ENCODE measurements around the gene TET2.

TET2 gene

DNA sequence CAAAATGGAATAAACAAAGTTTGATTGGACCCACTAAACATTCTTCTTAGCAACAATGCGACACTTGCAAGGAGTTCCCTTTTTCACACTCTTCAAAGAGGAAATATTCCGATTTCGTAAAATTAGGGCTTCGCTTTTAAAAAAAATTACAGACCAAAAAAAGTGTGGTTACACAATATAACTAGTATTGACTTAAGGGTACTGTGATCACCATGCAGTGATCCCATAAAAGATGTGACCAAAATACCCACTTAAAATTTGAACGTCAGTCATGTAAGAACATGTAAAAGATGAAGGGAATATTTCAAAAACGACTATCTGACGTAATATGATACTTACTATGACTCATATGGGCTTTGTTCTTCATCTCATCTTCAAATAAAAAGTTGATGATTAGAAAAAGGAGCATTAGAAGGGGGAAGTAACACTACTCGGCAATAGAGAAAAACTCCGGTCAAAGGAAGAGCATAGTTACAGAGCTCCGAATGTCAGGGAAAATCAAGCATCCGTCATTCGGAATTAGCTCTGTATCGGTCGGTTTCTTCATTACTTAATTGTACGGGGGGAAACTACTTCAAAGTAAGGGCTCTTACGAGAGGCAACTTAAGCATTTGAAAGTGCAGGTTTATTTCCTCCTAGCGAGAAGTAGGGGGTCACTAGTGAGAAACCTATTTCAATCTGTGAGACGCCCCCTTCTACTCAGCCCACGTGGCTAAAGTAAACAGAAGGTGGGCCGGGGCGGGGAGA, 1.3 kb upstream of the TET2 start:
- TF ChIP-seq, protein P1, sequence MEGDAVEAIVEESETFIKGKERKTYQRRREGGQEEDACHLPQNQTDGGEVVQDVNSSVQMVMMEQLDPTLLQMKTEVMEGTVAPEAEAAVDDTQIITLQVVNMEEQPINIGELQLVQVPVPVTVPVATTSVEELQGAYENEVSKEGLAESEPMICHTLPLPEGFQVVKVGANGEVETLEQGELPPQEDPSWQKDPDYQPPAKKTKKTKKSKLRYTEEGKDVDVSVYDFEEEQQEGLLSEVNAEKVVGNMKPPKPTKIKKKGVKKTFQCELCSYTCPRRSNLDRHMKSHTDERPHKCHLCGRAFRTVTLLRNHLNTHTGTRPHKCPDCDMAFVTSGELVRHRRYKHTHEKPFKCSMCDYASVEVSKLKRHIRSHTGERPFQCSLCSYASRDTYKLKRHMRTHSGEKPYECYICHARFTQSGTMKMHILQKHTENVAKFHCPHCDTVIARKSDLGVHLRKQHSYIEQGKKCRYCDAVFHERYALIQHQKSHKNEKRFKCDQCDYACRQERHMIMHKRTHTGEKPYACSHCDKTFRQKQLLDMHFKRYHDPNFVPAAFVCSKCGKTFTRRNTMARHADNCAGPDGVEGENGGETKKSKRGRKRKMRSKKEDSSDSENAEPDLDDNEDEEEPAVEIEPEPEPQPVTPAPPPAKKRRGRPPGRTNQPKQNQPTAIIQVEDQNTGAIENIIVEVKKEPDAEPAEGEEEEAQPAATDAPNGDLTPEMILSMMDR (IDR thresholded peaks at IDR 0.05; ENCODE audit: unreplicated experiment in 3 of 3), result no peak
- Mint-ChIP-seq H3K9me3 (no peaks in the 10 kb centered on the region), H3K27ac (peak overlapping the region; percentile 91 to 93 (median 92)), H3K4me3 (peak overlapping the region; percentile 97 to 99 (median 98)), H3K36me3 (ENCODE audit: low read depth) (no peaks in the 10 kb centered on the region), H3K27me3 (ENCODE audit: low read depth) (peaks cover 8% of the 10 kb centered on the region), H3K4me1 (peaks cover 22% of the 10 kb centered on the region)

- peak overlapping the region; percentile 97 to 99 (median 98) for H3K4me3 Mint-ChIP-seq
- H3K27ac Mint-ChIP-seq, result peak overlapping the region; percentile 91 to 93 (median 92)
- H3K27me3 Mint-ChIP-seq (ENCODE audit: low read depth), result peaks cover 8% of the 10 kb centered on the region
- H3K36me3 Mint-ChIP-seq (ENCODE audit: low read depth), result no peaks in the 10 kb centered on the region
- TF ChIP-seq, protein P1 (IDR thresholded peaks at IDR 0.05; ENCODE audit: unreplicated experiment in 3 of 3), result no peak
- no peaks in the 10 kb centered on the region for H3K9me3 Mint-ChIP-seq
- H3K4me1 Mint-ChIP-seq, result peaks cover 27% of the 10 kb centered on the region
Observed at GRCh38 chr4:105145903-105146275, 787 bp upstream of the TET2 start.

GRCh38 chr4:105147016-105147552, 408 bp downstream of the TET2 start:
- H3K27ac Mint-ChIP-seq, result peak overlapping the region; percentile 99
- H3K27me3 Mint-ChIP-seq (ENCODE audit: low read depth), result peaks cover 8% of the 10 kb centered on the region
- TF ChIP-seq, protein P1 (IDR thresholded peaks at IDR 0.05; ENCODE audit: unreplicated experiment in 3 of 3), result no peak

GRCh38 chr4:105147553-105148161, 981 bp downstream of the TET2 start:
- peak overlapping the region; percentile 99 for H3K27ac Mint-ChIP-seq
- H3K4me3 Mint-ChIP-seq, result peak overlapping the region; percentile 95 to 99 (median 97)
- no peaks in the 10 kb centered on the region for H3K9me3 Mint-ChIP-seq
- peaks cover 8% of the 10 kb centered on the region for H3K27me3 Mint-ChIP-seq (ENCODE audit: low read depth)
- TF ChIP-seq, protein P1 (IDR thresholded peaks at IDR 0.05; ENCODE audit: unreplicated experiment in 3 of 3), result no peak
- peaks cover 30% of the 10 kb centered on the region for H3K4me1 Mint-ChIP-seq
- H3K36me3 Mint-ChIP-seq (ENCODE audit: low read depth), result no peaks in the 10 kb centered on the region

More at GRCh38 chr4:105147016-105147552, 408 bp downstream of the TET2 start:
- Mint-ChIP-seq H3K4me1 (peaks cover 30% of the 10 kb centered on the region), H3K4me3 (peak overlapping the region; percentile 95 to 99 (median 97)), H3K36me3 (ENCODE audit: low read depth) (no peaks in the 10 kb centered on the region), H3K9me3 (no peaks in the 10 kb centered on the region)

- peaks cover 30% of the 10 kb centered on the region for H3K4me1 Mint-ChIP-seq
- TF ChIP-seq, protein P1 (IDR thresholded peaks at IDR 0.05; ENCODE audit: unreplicated experiment in 3 of 3), result no peak
- peaks cover 3% of the 10 kb centered on the region for H3K27me3 Mint-ChIP-seq (ENCODE audit: low read depth)
- peak overlapping the region in 2 of 3 experiments; percentile 99 for H3K27ac Mint-ChIP-seq
- H3K9me3 Mint-ChIP-seq, result no peaks in the 10 kb centered on the region
- peak overlapping the region; percentile 95 to 99 (median 97) for H3K4me3 Mint-ChIP-seq
- H3K36me3 Mint-ChIP-seq (ENCODE audit: low read depth), result peaks cover 4% of the 10 kb centered on the region
Observed at GRCh38 chr4:105148356-105148755, 1.7 kb downstream of the TET2 start.
